ENCODE measurements around the gene TAB2.

The TAB2 gene

DNA sequence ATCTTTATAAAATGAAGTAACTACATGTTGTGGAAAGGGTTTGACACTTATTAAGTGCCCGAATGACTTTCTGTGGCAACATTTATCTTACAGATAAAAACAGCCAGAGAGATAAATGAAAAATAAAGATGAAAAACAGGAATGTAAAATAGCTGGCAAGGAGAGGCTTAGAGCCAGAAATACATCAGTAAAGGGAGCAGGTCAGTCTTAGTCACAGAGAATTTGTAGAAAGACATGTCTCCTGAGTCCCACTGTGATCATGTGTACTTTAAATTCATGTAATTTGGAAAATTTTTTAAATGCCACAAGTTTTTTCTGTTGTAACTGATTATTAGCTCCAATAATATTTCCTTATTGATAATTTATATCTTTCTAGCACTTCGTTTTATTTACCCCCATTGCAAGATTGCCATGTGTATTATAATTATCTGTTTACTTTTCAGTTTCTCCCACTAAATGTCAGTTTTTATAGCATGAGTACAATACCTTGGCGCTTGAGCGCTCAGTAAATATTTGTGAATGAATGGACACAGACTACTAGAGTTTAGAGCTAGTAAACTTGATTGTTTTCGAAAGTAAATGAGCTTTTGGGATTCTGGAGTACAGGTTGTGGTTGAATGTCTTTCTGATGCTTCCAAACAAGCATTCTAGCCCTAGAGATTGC is 15.2 kb downstream of the TAB2 start:
- TF ChIP-seq ZNF274 (IDR thresholded peaks at IDR 0.05; ENCODE audit: low read depth, low read length) (no peak), YY1 (IDR thresholded peaks at IDR 0.05; ENCODE audit: insufficient read depth, insufficient read length) (no peak)
- no peak for DNase-seq (ENCODE audit: low read depth, low spot score)
- no peak overlapping the region for H3K4me3 ChIP-seq (ENCODE audit: insufficient read length, low read depth)
- no peaks in the 10 kb centered on the region for H3K27me3 ChIP-seq (ENCODE audit: insufficient read depth, insufficient read length)
- H3K4me1 ChIP-seq (ENCODE audit: insufficient read depth, insufficient read length) = no peaks in the 10 kb centered on the region
- no peaks in the 10 kb centered on the region for H3K36me3 ChIP-seq (ENCODE audit: insufficient read depth, insufficient read length, low read length)
- H3K9ac ChIP-seq (ENCODE audit: insufficient read length, low read depth) = no peak overlapping the region
- no peaks in the 10 kb centered on the region for H3K9me3 ChIP-seq (ENCODE audit: insufficient read depth, low read length)

GRCh38 chr6:149333266-149333620 is 15.7 kb downstream of the TAB2 start:
- H3K36me3 ChIP-seq (ENCODE audit: insufficient read depth, insufficient read length, low read length) = no peaks in the 10 kb centered on the region
- H3K9me3 ChIP-seq (ENCODE audit: insufficient read depth, low read length) = no peaks in the 10 kb centered on the region
- no peak overlapping the region for H3K9ac ChIP-seq (ENCODE audit: insufficient read length, low read depth)
- DNase-seq (ENCODE audit: low read depth, low spot score) = no peak
- no peaks in the 10 kb centered on the region for H3K4me1 ChIP-seq (ENCODE audit: insufficient read depth, insufficient read length)
- no peak for TF ChIP-seq YY1 (IDR thresholded peaks at IDR 0.05; ENCODE audit: insufficient read depth, insufficient read length)
- TF ChIP-seq ZNF274 (IDR thresholded peaks at IDR 0.05; ENCODE audit: low read depth, low read length) = no peak
- TF ChIP-seq SUZ12 (IDR thresholded peaks at IDR 0.05; ENCODE audit: extremely low read depth, insufficient read depth, insufficient read length) = no peak
- no peaks in the 10 kb centered on the region for H3K27me3 ChIP-seq (ENCODE audit: insufficient read depth, insufficient read length)
- H3K4me3 ChIP-seq (ENCODE audit: insufficient read length, low read depth) = no peak overlapping the region

GRCh38 chr6:149334201-149334600 is 16.7 kb downstream of the TAB2 start:
- no peaks in the 10 kb centered on the region for H3K4me1 ChIP-seq (ENCODE audit: insufficient read depth, insufficient read length)
- no peaks in the 10 kb centered on the region for H3K9me3 ChIP-seq (ENCODE audit: insufficient read depth, low read length)
- H3K9ac ChIP-seq (ENCODE audit: insufficient read length, low read depth) = no peak overlapping the region
- H3K4me3 ChIP-seq (ENCODE audit: insufficient read length, low read depth) = no peak overlapping the region
- no peak for DNase-seq (ENCODE audit: low read depth, low spot score)
- H3K36me3 ChIP-seq (ENCODE audit: insufficient read depth, insufficient read length, low read length) = no peaks in the 10 kb centered on the region
- TF ChIP-seq YY1 (IDR thresholded peaks at IDR 0.05; ENCODE audit: insufficient read depth, insufficient read length) (no peak), SUZ12 (IDR thresholded peaks at IDR 0.05; ENCODE audit: extremely low read depth, insufficient read depth, insufficient read length) (no peak), ZNF274 (IDR thresholded peaks at IDR 0.05; ENCODE audit: low read depth, low read length) (no peak)
- no peaks in the 10 kb centered on the region for H3K27me3 ChIP-seq (ENCODE audit: insufficient read depth, insufficient read length)

DNA sequence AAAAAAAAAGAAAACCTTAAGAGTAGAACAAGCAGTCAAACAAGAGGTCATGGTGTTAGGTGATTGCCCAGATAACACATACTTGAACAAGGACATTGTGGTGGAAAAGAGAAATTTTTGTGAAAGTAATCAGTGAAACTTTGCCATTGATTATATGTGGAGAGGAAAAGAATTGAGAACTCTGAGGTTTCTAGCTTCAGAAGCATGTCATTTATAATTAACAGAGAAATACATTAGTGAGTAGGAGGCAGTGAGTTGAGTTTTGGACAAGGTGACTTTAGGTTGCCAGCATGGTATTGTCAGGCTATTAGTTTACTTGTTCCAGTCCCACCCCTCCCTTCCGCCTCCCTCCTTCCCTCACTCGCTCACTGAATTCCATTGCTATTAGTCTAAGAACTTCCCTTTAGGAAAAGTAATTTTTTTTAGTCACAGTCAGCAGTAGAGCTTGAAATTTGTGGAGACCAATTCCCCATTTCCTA is 17.2 kb downstream of the TAB2 start:
- no peaks in the 10 kb centered on the region for H3K4me1 ChIP-seq (ENCODE audit: insufficient read depth, insufficient read length)
- no peaks in the 10 kb centered on the region for H3K27me3 ChIP-seq (ENCODE audit: insufficient read depth, insufficient read length)
- TF ChIP-seq ZNF274 (IDR thresholded peaks at IDR 0.05; ENCODE audit: low read depth, low read length) (no peak), SUZ12 (IDR thresholded peaks at IDR 0.05; ENCODE audit: extremely low read depth, insufficient read depth, insufficient read length) (no peak), YY1 (IDR thresholded peaks at IDR 0.05; ENCODE audit: insufficient read depth, insufficient read length) (no peak)
- no peaks in the 10 kb centered on the region for H3K36me3 ChIP-seq (ENCODE audit: insufficient read depth, insufficient read length, low read length)
- H3K9me3 ChIP-seq (ENCODE audit: insufficient read depth, low read length) = no peaks in the 10 kb centered on the region
- no peak overlapping the region for H3K4me3 ChIP-seq (ENCODE audit: insufficient read length, low read depth)
- DNase-seq (ENCODE audit: low read depth, low spot score) = no peak
- H3K9ac ChIP-seq (ENCODE audit: insufficient read length, low read depth) = no peak overlapping the region

DNA sequence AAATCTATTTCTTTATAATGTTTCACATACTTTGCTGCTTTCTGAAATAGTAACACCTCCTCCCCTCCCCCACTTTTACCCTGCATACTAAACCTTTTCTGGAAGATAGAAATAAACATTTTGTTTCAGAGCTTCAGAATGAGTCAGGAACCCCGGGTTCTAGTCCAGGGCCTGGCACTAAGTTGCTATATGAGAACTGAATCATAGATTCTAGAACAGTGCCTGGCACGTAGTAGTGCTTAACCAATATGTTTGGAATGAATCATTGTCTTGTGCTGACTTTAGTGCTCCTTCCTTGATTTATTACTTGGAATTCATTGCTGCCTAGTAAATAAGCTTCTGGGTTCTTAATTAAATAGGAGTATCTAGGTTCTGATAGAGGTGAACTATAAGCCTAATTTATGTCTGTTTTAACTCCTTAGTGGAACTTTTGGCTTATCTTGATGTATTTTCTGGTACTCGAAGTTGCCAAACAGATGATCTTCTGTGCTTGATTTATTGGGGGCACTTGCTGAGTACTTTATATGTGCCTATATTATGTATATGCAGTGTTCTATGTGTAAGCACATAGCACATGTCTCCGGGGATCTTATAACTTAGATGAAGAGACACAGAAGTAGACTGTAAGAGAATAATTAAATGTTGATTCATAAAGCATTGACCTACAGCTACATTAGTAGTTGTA is 18.6 kb downstream of the TAB2 start:
- Histone ChIP-seq H3K27me3 (ENCODE audit: insufficient read depth, insufficient read length) (no peaks in the 10 kb centered on the region), H3K4me1 (ENCODE audit: insufficient read depth, insufficient read length) (no peaks in the 10 kb centered on the region), H3K4me3 (ENCODE audit: insufficient read length, low read depth) (no peak overlapping the region), H3K9ac (ENCODE audit: insufficient read length, low read depth) (no peak overlapping the region), H3K36me3 (ENCODE audit: insufficient read depth, insufficient read length, low read length) (no peaks in the 10 kb centered on the region), H3K9me3 (ENCODE audit: insufficient read depth, low read length) (no peaks in the 10 kb centered on the region)
- DNase-seq (ENCODE audit: low read depth, low spot score) = no peak
- TF ChIP-seq SUZ12 (IDR thresholded peaks at IDR 0.05; ENCODE audit: extremely low read depth, insufficient read depth, insufficient read length) = no peak
- TF ChIP-seq ZNF274 (IDR thresholded peaks at IDR 0.05; ENCODE audit: low read depth, low read length) = no peak
- TF ChIP-seq YY1 (IDR thresholded peaks at IDR 0.05; ENCODE audit: insufficient read depth, insufficient read length) = no peak

- Histone ChIP-seq H3K27me3 (ENCODE audit: insufficient read depth, insufficient read length) (no peaks in the 10 kb centered on the region), H3K36me3 (ENCODE audit: insufficient read depth, insufficient read length, low read length) (no peaks in the 10 kb centered on the region), H3K9me3 (ENCODE audit: insufficient read depth, low read length) (no peaks in the 10 kb centered on the region), H3K4me1 (ENCODE audit: insufficient read depth, insufficient read length) (no peaks in the 10 kb centered on the region), H3K4me3 (ENCODE audit: insufficient read length, low read depth) (no peak overlapping the region), H3K9ac (ENCODE audit: insufficient read length, low read depth) (no peak overlapping the region)
- TF ChIP-seq YY1 (IDR thresholded peaks at IDR 0.05; ENCODE audit: insufficient read depth, insufficient read length) = no peak
- no peak for TF ChIP-seq ZNF274 (IDR thresholded peaks at IDR 0.05; ENCODE audit: low read depth, low read length)
- no peak for TF ChIP-seq SUZ12 (IDR thresholded peaks at IDR 0.05; ENCODE audit: extremely low read depth, insufficient read depth, insufficient read length)
- DNase-seq (ENCODE audit: low read depth, low spot score) = no peak
Observed at GRCh38 chr6:149336609-149336928, 19.1 kb downstream of the TAB2 start.

GRCh38 chr6:149337320-149337719 is 19.8 kb downstream of the TAB2 start:
- no peak for DNase-seq (ENCODE audit: low read depth, low spot score)
- Histone ChIP-seq H3K4me3 (ENCODE audit: insufficient read length, low read depth) (no peak overlapping the region), H3K4me1 (ENCODE audit: insufficient read depth, insufficient read length) (no peaks in the 10 kb centered on the region), H3K9ac (ENCODE audit: insufficient read length, low read depth) (no peak overlapping the region), H3K36me3 (ENCODE audit: insufficient read depth, insufficient read length, low read length) (no peaks in the 10 kb centered on the region), H3K27me3 (ENCODE audit: insufficient read depth, insufficient read length) (no peaks in the 10 kb centered on the region), H3K9me3 (ENCODE audit: insufficient read depth, low read length) (no peaks in the 10 kb centered on the region)
- no peak for TF ChIP-seq ZNF274 (IDR thresholded peaks at IDR 0.05; ENCODE audit: low read depth, low read length)
- no peak for TF ChIP-seq SUZ12 (IDR thresholded peaks at IDR 0.05; ENCODE audit: extremely low read depth, insufficient read depth, insufficient read length)
- TF ChIP-seq YY1 (IDR thresholded peaks at IDR 0.05; ENCODE audit: insufficient read depth, insufficient read length) = no peak
